Measurements from ENCODE around the gene ATP6V1G1.

Gene ATP6V1G1

DNA sequence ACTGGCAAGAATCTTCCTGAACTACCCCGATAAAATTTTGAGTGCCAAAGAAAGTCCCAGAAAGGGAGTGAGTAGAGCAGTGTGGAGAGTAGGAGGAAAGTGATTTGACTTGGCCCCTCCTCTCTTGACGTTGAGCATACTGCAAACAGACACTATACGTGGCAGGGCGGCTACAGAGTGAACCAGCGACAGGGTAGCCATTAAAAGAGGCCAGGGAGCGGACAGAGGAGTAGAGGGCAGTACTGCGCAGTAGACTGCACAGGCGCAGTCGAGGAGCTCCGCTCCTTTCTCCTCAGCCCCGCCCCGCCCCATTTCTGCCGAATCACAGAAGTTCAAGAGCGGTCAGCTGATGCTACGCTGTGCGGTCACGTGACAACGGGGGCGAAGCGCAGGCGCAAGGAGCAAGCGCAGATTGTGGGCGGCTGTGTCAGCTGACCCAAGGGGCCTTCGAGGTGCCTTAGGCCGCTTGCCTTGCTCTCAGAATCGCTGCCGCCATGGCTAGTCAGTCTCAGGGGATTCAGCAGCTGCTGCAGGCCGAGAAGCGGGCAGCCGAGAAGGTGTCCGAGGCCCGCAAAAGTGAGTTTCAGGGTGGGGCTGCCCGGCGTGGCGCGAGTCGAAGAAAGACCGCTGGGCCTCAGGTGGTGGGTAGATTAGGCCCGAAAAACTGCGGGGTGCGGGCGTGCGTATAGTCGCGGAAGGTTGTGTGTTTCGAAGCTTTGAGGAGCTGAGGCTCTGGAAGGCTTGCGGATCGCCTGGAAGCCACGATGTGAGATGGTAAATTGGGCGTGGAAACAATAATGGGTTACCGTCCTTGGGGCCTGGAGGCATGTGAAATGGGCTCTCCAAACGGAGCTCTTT is at the start of gene ATP6V1G1:
ATP6V1G1 (plus strand) TSS at position 425 of the 858 bp plus-strand sequence; CDS start at position 495, 70 bp downstream.
- peak within 1 kb of the TSS; percentile 99 for H3K4me3 Mint-ChIP-seq
- no peaks in the 10 kb centered on the region for H3K9me3 Mint-ChIP-seq (ENCODE audit: low read depth)
- H3K27ac Mint-ChIP-seq: peak within 1 kb of the TSS; percentile 100
- H3K4me1 Mint-ChIP-seq (ENCODE audit: low read depth): peaks cover 46% of the 10 kb centered on the region
- H3K27me3 Mint-ChIP-seq: no peaks in the 10 kb centered on the region
- peaks cover 13% of the 10 kb centered on the region for H3K36me3 Mint-ChIP-seq

GRCh38 chr9:114538241-114538640 is 49.3 kb upstream of the ATP6V1G1 start:
- Mint-ChIP-seq H3K4me1 (ENCODE audit: low read depth) (peaks cover 7% of the 10 kb centered on the region), H3K9me3 (ENCODE audit: low read depth) (no peaks in the 10 kb centered on the region), H3K27me3 (no peaks in the 10 kb centered on the region), H3K27ac (peak overlapping the region; percentile 19), H3K36me3 (no peaks in the 10 kb centered on the region), H3K4me3 (no peak overlapping the region)

- Mint-ChIP-seq H3K36me3 (no peaks in the 10 kb centered on the region), H3K9me3 (ENCODE audit: low read depth) (no peaks in the 10 kb centered on the region), H3K27ac (no peak overlapping the region), H3K4me3 (no peak overlapping the region), H3K4me1 (ENCODE audit: low read depth) (peaks cover 7% of the 10 kb centered on the region), H3K27me3 (peaks cover under 1% of the 10 kb centered on the region)
Observed at GRCh38 chr9:114539701-114540380, 47.7 kb upstream of the ATP6V1G1 start.

DNA sequence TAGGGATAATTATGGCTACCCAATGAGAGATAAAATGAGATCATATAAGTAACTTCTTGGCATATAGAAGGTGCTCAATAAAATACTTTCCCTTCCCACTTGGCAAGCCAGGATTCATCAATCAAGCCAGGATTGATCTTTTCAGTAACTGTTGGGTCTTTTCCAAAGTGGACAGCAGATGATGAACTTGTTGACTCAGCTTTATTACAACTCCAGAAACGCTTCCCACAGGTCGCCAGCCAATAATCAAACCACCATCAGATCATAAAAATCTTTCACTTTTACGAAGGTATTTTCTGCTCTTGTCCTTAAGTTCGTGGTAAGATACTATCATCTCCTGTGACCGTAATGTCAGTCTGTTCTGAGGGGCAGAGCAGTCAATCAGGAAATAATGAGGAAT is 42.5 kb upstream of the ATP6V1G1 start:
- H3K4me3 Mint-ChIP-seq: no peak overlapping the region
- H3K9me3 Mint-ChIP-seq (ENCODE audit: low read depth): no peaks in the 10 kb centered on the region
- no peaks in the 10 kb centered on the region for H3K4me1 Mint-ChIP-seq (ENCODE audit: low read depth)
- peaks cover 3% of the 10 kb centered on the region for H3K27me3 Mint-ChIP-seq
- H3K36me3 Mint-ChIP-seq: no peaks in the 10 kb centered on the region
- no peak overlapping the region for H3K27ac Mint-ChIP-seq

- Mint-ChIP-seq H3K27me3 (peaks cover 3% of the 10 kb centered on the region), H3K27ac (no peak overlapping the region), H3K36me3 (no peaks in the 10 kb centered on the region), H3K4me3 (no peak overlapping the region), H3K4me1 (ENCODE audit: low read depth) (no peaks in the 10 kb centered on the region), H3K9me3 (ENCODE audit: low read depth) (no peaks in the 10 kb centered on the region)
Observed at GRCh38 chr9:114546851-114547250, 40.7 kb upstream of the ATP6V1G1 start.

DNA sequence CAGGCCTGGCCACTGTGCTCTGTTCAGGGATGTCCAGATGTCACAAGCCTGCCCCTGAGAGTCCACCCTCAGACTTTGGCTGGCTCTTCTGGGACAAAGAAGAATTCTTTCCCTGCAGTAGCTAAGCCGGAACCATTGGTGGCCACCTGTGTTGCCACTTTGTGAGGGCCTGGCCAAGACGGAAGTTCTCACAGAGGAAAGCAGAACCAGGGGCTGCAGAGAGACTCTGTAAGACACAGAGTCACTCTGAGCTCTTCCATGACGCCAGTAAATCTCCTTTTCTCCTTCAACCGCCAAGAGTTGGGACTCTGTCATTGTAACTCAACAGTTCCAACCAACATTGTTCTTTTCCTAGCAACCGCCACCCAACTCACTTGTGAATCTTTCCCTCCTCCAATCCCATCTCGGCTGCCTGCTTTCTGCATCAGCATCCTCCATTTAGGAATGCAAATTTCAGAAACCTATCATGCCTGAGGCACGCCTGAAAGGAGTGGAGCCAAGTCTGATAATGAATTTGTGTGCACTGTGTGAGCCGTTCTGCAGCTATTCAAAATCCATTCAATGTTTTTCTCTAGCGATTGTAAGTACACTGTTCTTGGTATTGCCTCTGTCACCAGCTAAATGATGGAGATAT is 37.8 kb upstream of the ATP6V1G1 start:
- Mint-ChIP-seq H3K36me3 (no peaks in the 10 kb centered on the region), H3K4me1 (ENCODE audit: low read depth) (no peaks in the 10 kb centered on the region), H3K27me3 (peaks cover 3% of the 10 kb centered on the region), H3K4me3 (no peak overlapping the region), H3K9me3 (ENCODE audit: low read depth) (no peaks in the 10 kb centered on the region), H3K27ac (no peak overlapping the region)

GRCh38 chr9:114551750-114552685 is 35.6 kb upstream of the ATP6V1G1 start:
- H3K9me3 Mint-ChIP-seq (ENCODE audit: low read depth): peaks cover 5% of the 10 kb centered on the region
- H3K27me3 Mint-ChIP-seq: no peaks in the 10 kb centered on the region
- no peaks in the 10 kb centered on the region for H3K4me1 Mint-ChIP-seq (ENCODE audit: low read depth)
- H3K27ac Mint-ChIP-seq: no peak overlapping the region
- H3K4me3 Mint-ChIP-seq: no peak overlapping the region
- H3K36me3 Mint-ChIP-seq: peaks cover 3% of the 10 kb centered on the region

GRCh38 chr9:114552706-114553105 is 34.9 kb upstream of the ATP6V1G1 start:
- H3K36me3 Mint-ChIP-seq: peaks cover 3% of the 10 kb centered on the region
- no peaks in the 10 kb centered on the region for H3K27me3 Mint-ChIP-seq
- H3K27ac Mint-ChIP-seq: no peak overlapping the region
- H3K9me3 Mint-ChIP-seq (ENCODE audit: low read depth): peaks cover 5% of the 10 kb centered on the region
- H3K4me1 Mint-ChIP-seq (ENCODE audit: low read depth): no peaks in the 10 kb centered on the region
- H3K4me3 Mint-ChIP-seq: no peak overlapping the region

DNA sequence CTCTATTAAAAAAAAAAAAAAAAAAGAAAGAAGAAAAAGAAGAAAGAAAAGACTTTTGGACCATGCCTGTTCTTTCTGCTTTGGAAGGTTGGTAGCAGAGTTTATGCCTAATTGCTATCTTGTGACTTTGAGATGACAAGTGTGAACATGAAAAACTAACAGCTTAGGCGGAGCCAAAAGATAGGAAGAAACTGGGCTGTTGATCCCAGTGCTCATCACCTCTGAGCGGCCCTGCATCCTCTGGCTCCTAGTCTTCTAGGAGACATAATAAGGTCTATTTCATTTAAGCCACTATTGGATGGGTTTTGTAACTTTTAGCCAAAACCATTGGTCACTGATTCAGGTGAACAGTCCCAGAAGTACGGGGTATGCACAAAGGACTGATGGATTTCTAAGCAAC is 34.4 kb upstream of the ATP6V1G1 start:
- Mint-ChIP-seq H3K36me3 (peaks cover 3% of the 10 kb centered on the region), H3K4me1 (ENCODE audit: low read depth) (no peaks in the 10 kb centered on the region), H3K27me3 (no peaks in the 10 kb centered on the region), H3K27ac (no peak overlapping the region), H3K9me3 (ENCODE audit: low read depth) (peaks cover 5% of the 10 kb centered on the region), H3K4me3 (no peak overlapping the region)

DNA sequence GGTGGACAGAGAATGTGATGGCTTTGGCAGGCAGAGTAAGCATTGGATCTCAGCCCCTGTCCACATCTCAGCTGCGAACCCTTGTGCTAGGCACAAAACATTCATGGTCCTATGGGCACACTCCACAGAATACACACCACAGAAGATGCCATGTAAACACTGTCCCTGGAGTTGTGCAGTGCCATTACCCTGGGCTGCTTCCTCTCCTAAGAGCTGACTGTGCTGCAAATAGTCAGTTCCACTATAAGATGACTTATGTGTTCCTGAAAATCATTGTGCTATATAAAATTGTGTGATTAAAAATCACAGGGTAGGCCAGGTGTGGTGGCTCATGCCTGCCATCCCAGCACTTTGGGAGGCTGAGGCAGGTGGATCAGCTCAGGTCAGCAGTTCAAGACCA is 31.9 kb upstream of the ATP6V1G1 start:
- Mint-ChIP-seq H3K4me1 (ENCODE audit: low read depth) (no peaks in the 10 kb centered on the region), H3K4me3 (no peak overlapping the region), H3K27me3 (peaks cover 1% of the 10 kb centered on the region), H3K36me3 (peaks cover 3% of the 10 kb centered on the region), H3K9me3 (ENCODE audit: low read depth) (peaks cover 5% of the 10 kb centered on the region), H3K27ac (no peak overlapping the region)

GRCh38 chr9:114558027-114558675 is 29.4 kb upstream of the ATP6V1G1 start:
- Mint-ChIP-seq H3K4me1 (ENCODE audit: low read depth) (no peaks in the 10 kb centered on the region), H3K4me3 (no peak overlapping the region), H3K36me3 (peaks cover 5% of the 10 kb centered on the region), H3K9me3 (ENCODE audit: low read depth) (peaks cover 5% of the 10 kb centered on the region), H3K27ac (no peak overlapping the region), H3K27me3 (peaks cover 9% of the 10 kb centered on the region)

DNA sequence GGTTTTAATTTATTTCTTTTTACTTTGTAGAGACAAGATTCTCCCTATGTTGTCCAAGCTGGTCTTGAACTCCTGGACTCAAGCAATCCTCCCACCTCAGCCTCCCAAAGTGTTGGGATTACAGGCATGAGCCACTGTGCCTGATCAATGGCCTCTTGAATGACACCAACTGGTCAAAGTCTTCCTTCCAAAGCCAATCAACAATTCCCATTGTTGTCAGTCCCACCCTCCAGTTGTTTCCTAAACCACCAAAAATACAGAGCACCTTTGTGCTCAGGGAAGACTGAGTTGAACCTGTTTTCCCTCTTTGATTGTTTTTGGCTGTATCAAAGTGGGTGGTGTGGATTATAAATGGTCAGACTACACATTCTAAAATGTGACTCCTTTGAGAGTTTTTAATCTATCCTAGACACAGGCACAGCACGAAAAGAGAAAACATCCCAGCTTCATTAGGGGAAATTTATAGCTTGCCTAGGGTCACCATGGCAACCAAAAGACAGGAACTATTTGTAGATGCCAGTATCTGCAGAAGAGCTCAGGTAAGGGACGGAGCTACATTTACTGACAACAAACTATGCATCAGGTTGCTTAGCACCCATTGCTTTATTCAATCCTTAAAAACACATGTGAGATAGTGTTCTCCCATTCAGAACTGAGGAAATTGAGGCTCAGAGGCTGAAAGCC is 27.6 kb upstream of the ATP6V1G1 start:
- H3K36me3 Mint-ChIP-seq: peaks cover 5% of the 10 kb centered on the region
- peaks cover 11% of the 10 kb centered on the region for H3K27me3 Mint-ChIP-seq
- peaks cover 5% of the 10 kb centered on the region for H3K9me3 Mint-ChIP-seq (ENCODE audit: low read depth)
- H3K27ac Mint-ChIP-seq: no peak overlapping the region
- H3K4me3 Mint-ChIP-seq: no peak overlapping the region
- H3K4me1 Mint-ChIP-seq (ENCODE audit: low read depth): no peaks in the 10 kb centered on the region

GRCh38 chr9:114560956-114561355 is 26.6 kb upstream of the ATP6V1G1 start:
- peaks cover 5% of the 10 kb centered on the region for H3K9me3 Mint-ChIP-seq (ENCODE audit: low read depth)
- H3K4me1 Mint-ChIP-seq (ENCODE audit: low read depth): no peaks in the 10 kb centered on the region
- H3K36me3 Mint-ChIP-seq: peaks cover 4% of the 10 kb centered on the region
- H3K27me3 Mint-ChIP-seq: peaks cover 11% of the 10 kb centered on the region
- no peak overlapping the region for H3K4me3 Mint-ChIP-seq
- H3K27ac Mint-ChIP-seq: no peak overlapping the region
